Right lobe of liver (tissue), 6 donors: ENCODE results near the gene UFD1. TPM values are rescaled to one million over a fixed set of nuclear protein-coding genes. Genes with fewer than 3 reads are reported as not detected.
A peak's percentile ranks its signal among the peaks of the same experiment; 100 is the strongest.
"Not testable (repeated sequence)": the region's sequence is repeated elsewhere in the genome, so short reads cannot be mapped to it uniquely, and the experiment has no call there.

Experiments
- ATAC-seq, 4 donors: fragments of 200-7000 bp; cut with Tn5 transposase; one replicate each; pipeline ENCODE4 v1.9.1; 2020; ENCODE audit warnings: mild to moderate bottlenecking in 4 of 4, moderate library complexity in 4 of 4
- DNase-seq, 3 donors: peaks; one replicate each; pipeline ENCODE4 v3.0.0-alpha.2; 2020
- H3K27ac ChIP-seq, 3 donors: fragments of 200-600 bp; one replicate each; pipeline ENCODE4 v1.8.0; 2022
- H3K27me3 ChIP-seq, 2 donors: fragments of 200-600 bp; one replicate each; pipeline ENCODE4 v1.8.0; 2022
- H3K36me3 ChIP-seq, 4 donors: fragments of 200-600 bp; sonication (generic) in 1 of 4; one replicate each; pipeline versions ENCODE4 v1.5.1 to v1.8.0; 2017 to 2022; ENCODE audit warnings: control low read depth in 1 of 4
- H3K4me1 ChIP-seq, 4 donors: fragments of 200-600 bp; sonication (generic) in 1 of 4; one replicate each; pipeline versions ENCODE4 v1.5.1 to v1.8.0; 2017 to 2022; ENCODE audit warnings: control low read depth in 1 of 4
- H3K4me3 ChIP-seq, 3 donors: fragments of 200-600 bp; one replicate each; pipeline ENCODE4 v1.8.0; 2022
- H3K9me3 ChIP-seq, 4 donors: fragments of 200-600 bp; sonication (generic) in 1 of 4; one replicate each; pipeline versions ENCODE4 v1.5.1 to v1.8.0; 2017 to 2022; ENCODE audit warnings: control low read depth in 1 of 4
- CTCF ChIP-seq, 4 donors: fragments of 200-600 bp in 3 of 4; fragments of 450-650 bp in 1 of 4; IDR thresholded peaks; one replicate each; pipeline versions ENCODE4 v1.5.1 to v1.8.0; 2016 to 2022; ENCODE audit warnings: antibody characterized with exemption in 4 of 4, mild to moderate bottlenecking in 2 of 4
- POLR2A ChIP-seq: fragments of 450-650 bp; IDR thresholded peaks from one replicate; pipeline ENCODE4 v1.6.1; 2017; ENCODE audit warnings: antibody characterized with exemption, mild to moderate bottlenecking
- WGBS: methylation state at CpG from one replicate; pipeline ENCODE4 v1.1.6; 2018; ENCODE audit warnings: low coverage, low lambda C conversion rate; ENCODE audit not compliant: insufficient coverage; ENCODE audit errors: missing lambda C conversion rate; 5-methylcytosine and 5-hydroxymethylcytosine counted together
- intact Hi-C, 2 donors: fragments of 100-400 bp; cut with DNase I; formaldehyde crosslinking; loops; one replicate each; pipeline versions ENCODE4 v1.11.2 to v1.14.1; 2022
- total RNA-seq, 6 experiments: library from RNA; depleted of rRNA in 2 of 6; stranded (reverse); fragments of >200 nt in 2 of 6; fragmentation: NEBNext Ultra II Directional in 3 of 6; extraction: Animal tissue kit (Norgen Biotek cat#: 25700) in 3 of 6; gene quantifications; one replicate each; pipeline versions ENCODE4 v1.1.0 to v1.2.4, GENCODE V29; 2016 to 2023
- donor health status: DM: no; HTN: yes; CAD: no.
- donor health status: DM: no; HTN: no; CAD: no.
- donor health status: DM: no; HTN: no; CAD: no.
- donor health status: DM: no; HTN: yes; CAD: no.
- donor health status: DM: no; HTN: yes; CAD: no.

Gene UFD1
- total RNA-seq, 6 experiments from 2014 or later = 26.8 to 43.7 (median 32.1) TPM

DNA sequence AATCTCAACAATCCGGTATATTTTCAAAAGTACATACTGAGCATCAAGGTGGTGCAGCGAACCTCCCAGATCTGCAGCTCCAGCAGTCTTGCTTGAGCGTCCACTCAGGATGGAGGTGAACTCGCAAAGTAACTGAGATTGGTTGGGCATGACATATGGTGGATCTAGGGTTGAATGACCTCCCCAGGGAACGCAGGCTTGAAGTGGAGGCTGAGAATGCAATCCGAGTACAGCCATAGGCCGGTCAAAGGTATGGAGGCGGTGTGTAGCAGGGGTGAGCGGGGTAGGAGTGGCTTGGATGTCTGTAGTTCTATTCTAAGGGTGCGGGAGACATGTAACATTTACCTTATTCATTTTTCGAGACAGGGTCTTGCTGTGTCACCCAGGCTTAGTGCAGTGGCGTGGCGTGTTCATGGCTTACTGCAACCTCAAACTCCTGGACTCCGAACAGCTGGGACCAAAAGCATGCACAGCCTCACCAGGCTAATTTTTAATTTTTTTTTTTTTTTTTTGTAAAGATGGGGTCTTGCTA is 30.9 kb downstream of the UFD1 start:
- ATAC-seq (peak; percentile 41 to 59 (median 50)), DNase-seq (peak in 1 of 3 donors; percentile 55)
- Histone ChIP-seq H3K9me3 (no peaks in the 10 kb centered on the region), H3K4me1 (peaks cover 0 to 14% (median 6%) of the 10 kb centered on the region in 4 donors), H3K27me3 (no peaks in the 10 kb centered on the region), H3K36me3 (peaks cover 0 to 40% (median 9%) of the 10 kb centered on the region in 4 donors), H3K4me3 (peak overlapping the region; percentile 78 to 86 (median 85)), H3K27ac (peak overlapping the region; percentile 82 to 98 (median 92))
- TF ChIP-seq POLR2A (no peak), CTCF (IDR thresholded peaks at IDR 0.05) (no peak)
- intact Hi-C loops = no loop called here
- WGBS = 23% methylated on average over 14 of the region's 14 CpGs

DNA sequence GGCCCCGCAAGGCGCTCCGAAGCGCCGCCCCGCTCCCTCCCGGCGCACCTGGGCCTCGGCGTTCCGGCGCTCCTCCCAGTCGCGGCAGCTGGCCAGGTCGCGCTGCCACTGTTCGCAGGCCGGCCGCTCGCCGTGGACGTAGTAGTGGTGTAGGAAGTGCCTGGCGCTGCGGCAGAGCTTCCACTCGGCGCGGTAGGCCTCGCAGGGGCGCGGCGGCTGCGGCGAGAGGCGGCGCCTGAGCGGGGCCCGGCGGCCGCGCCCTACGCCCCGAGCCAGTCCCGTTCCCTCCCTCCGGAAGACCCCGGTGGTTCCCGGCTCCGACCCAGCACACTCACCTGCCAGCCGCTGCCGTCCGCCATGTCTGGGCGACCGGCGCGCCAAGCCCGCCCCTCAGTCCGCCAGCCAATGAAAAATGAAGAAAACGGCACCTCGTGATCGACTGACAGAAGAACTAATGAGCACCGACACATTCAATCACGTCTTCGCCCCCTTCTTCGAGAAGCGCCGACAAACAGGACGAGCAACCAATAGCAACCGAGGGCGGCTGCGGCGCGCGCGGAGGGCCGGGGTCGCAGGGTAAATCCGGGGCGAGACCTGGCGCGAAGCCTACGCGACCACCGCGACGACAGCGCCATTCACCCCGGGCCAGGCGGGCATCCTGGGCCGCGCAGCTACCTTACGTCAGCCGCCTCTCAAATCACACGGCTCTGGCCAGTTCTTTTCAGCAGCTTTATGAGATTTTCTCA is 31.5 kb downstream of the UFD1 start, which contains the start of gene C22orf39:
TSS of gene C22orf39 (minus strand) at position 382 of the 746 bp plus-strand sequence. CDS start at position 359, 23 bp downstream.
- intact Hi-C loops = no loop called here
- peak; percentile 89 to 95 (median 92) for ATAC-seq
- peak; percentile 87 to 93 (median 91) for DNase-seq
- Histone ChIP-seq H3K27ac (peak within 1 kb of the TSS; percentile 82 to 98 (median 92)), H3K4me3 (peak within 1 kb of the TSS; percentile 78 to 86 (median 85)), H3K36me3 (peaks cover 0 to 35% (median 5%) of the 10 kb centered on the region in 4 donors), H3K9me3 (no peaks in the 10 kb centered on the region), H3K4me1 (peaks cover 0 to 14% (median 6%) of the 10 kb centered on the region in 4 donors), H3K27me3 (no peaks in the 10 kb centered on the region)
- WGBS = 0% methylated on average over 17 of the region's 92 CpGs
- TF ChIP-seq CTCF (IDR thresholded peaks at IDR 0.05) = no peak
- TF ChIP-seq POLR2A = peak; percentile 96

DNA sequence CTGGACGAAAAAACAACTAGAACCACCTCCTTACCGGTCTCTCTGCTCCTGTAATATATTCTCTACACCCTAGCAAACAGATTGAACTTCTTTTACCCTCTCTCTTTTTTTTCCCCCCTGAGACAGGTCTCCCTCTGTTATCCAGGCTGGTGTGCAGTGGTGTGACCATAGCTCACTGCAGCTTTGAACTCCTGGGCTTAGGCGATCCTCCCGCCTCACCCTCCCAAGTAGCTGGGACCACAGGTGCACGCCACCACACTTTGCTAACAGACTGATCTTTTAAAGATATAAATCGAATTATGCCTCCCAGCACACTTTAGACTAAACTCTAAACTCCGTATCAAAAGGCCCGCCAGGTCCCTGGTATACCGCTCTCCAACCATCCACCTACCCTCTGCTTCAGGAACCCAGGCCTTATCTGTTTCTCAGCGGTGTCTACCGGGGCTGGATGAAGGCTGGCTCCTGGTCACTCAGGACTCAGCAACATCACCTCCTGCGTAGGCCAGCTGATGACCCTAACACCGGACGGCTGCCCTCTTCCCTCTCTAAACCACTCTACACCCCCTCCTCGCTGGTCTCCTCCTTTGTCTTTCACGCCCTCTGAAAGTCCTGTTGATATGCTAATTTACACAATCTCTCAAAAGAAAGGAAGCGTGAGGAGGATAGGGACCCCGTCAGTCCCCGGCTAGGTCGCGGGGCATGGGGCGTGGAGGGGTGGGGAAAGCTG is 32.2 kb downstream of the UFD1 start:
- intact Hi-C loops = no loop called here
- peaks cover 0 to 29% (median 4%) of the 10 kb centered on the region in 4 donors for H3K36me3 ChIP-seq
- H3K27ac ChIP-seq = peak overlapping the region; percentile 82 to 98 (median 92)
- no peaks in the 10 kb centered on the region for H3K27me3 ChIP-seq
- TF ChIP-seq POLR2A (no peak), CTCF (IDR thresholded peaks at IDR 0.05) (no peak)
- peak overlapping the region; percentile 78 to 86 (median 85) for H3K4me3 ChIP-seq
- peaks cover 0 to 14% (median 6%) of the 10 kb centered on the region in 4 donors for H3K4me1 ChIP-seq
- no peaks in the 10 kb centered on the region for H3K9me3 ChIP-seq
- DNase-seq (no peak), ATAC-seq (peak; percentile 10 to 31 (median 18))
- WGBS = 23% methylated on average over 21 of the region's 22 CpGs

GRCh38 chr22:19445279-19445982 is 33.6 kb downstream of the UFD1 start:
- intact Hi-C loops, H3K9me3 ChIP-seq, H3K27me3 ChIP-seq, H3K27ac ChIP-seq, ATAC-seq, DNase-seq, H3K4me3 ChIP-seq: not testable (repeated sequence)
- peaks cover 0 to 16% (median 4%) of the 10 kb centered on the region in 4 donors for H3K36me3 ChIP-seq
- 85% methylated on average over 9 of the region's 9 CpGs for WGBS
- H3K4me1 ChIP-seq = peaks cover 0 to 18% (median 9%) of the 10 kb centered on the region in 4 donors
